Colonic mucosa (tissue), 4 donors: ENCODE measurements around the gene TMEM260. TPM values are rescaled to one million over a fixed set of nuclear protein-coding genes. Genes with fewer than 3 reads are reported as not detected.
"Not testable (repeated sequence)": the region's sequence is repeated elsewhere in the genome, so short reads cannot be mapped to it uniquely, and the experiment has no call there.

Experiments used
- DNase-seq: peaks from one replicate; pipeline ENCODE4 v3.0.0-alpha.2; 2020
- H3K27ac ChIP-seq: fragments of 200-600 bp; one replicate; pipeline ENCODE4 v1.8.0; 2021
- H3K27me3 ChIP-seq: fragments of 200-600 bp; one replicate; pipeline ENCODE4 v1.8.0; 2021
- H3K36me3 ChIP-seq: fragments of 200-600 bp; one replicate; pipeline ENCODE4 v1.8.0; 2021
- H3K4me1 ChIP-seq: fragments of 200-600 bp; one replicate; pipeline ENCODE4 v1.8.0; 2021; ENCODE audit warnings: mild to moderate bottlenecking
- H3K4me3 ChIP-seq: fragments of 200-600 bp; one replicate; pipeline ENCODE4 v1.8.0; 2021
- H3K9ac ChIP-seq, 2 donors: one replicate each; pipeline ENCODE4 v1.7.0; 2013; ENCODE audit warnings: control low read depth in 2 of 2, low read depth in 2 of 2, low read length in 2 of 2
- H3K9me3 ChIP-seq: fragments of 200-600 bp; one replicate; pipeline ENCODE4 v1.8.0; 2021
- intact Hi-C: fragments of 100-400 bp; cut with DNase I; formaldehyde crosslinking; loops from one replicate; pipeline ENCODE4 v1.14.1; 2022
- total RNA-seq, 2 donors: library from RNA; stranded (reverse); fragmentation: NEBNext Ultra II Directional in 1 of 2; extraction: Animal tissue kit (Norgen Biotek cat#: 25700) in 1 of 2; gene quantifications; one replicate each; pipeline ENCODE4 v1.2.1, GENCODE V29; 2021
- TF ChIP-seq, protein P1 (sequence below): fragments of 200-600 bp; IDR thresholded peaks from one replicate; pipeline ENCODE4 v1.8.0; 2022; ENCODE audit warnings: antibody characterized with exemption, mild to moderate bottlenecking
- donor health status: healthy.
- donor health status: DM: no; HTN: no; CAD: no.
- donor health status: DM: no; HTN: no; CAD: no.

Gene TMEM260
- total RNA-seq, 2 donors from 2014 or later = 21.1 to 21.5 TPM

DNA sequence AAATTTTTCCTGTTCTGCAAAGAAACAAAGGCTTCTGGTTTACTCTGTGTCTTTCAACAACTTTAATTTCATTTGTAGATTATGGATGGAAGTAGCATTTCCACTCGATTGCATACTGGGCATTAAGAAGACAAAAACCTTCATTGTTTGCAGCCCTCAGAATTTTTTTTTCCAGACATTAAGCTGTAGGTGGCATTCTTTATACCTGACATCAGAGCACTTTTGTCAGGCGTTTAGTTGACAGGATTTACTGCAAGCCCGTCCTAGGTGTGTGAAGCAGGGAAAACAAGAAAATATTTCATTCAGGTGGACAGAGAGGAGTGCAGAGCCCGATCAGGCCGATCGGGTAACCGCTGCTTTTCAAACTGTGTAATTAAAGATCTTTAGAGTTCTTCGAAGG, 107.5 kb downstream of the TMEM260 start:
- TF ChIP-seq, protein P1, sequence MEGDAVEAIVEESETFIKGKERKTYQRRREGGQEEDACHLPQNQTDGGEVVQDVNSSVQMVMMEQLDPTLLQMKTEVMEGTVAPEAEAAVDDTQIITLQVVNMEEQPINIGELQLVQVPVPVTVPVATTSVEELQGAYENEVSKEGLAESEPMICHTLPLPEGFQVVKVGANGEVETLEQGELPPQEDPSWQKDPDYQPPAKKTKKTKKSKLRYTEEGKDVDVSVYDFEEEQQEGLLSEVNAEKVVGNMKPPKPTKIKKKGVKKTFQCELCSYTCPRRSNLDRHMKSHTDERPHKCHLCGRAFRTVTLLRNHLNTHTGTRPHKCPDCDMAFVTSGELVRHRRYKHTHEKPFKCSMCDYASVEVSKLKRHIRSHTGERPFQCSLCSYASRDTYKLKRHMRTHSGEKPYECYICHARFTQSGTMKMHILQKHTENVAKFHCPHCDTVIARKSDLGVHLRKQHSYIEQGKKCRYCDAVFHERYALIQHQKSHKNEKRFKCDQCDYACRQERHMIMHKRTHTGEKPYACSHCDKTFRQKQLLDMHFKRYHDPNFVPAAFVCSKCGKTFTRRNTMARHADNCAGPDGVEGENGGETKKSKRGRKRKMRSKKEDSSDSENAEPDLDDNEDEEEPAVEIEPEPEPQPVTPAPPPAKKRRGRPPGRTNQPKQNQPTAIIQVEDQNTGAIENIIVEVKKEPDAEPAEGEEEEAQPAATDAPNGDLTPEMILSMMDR = no peak
- Histone ChIP-seq H3K9me3 (no peaks in the 10 kb centered on the region), H3K9ac (no peak overlapping the region), H3K36me3 (no peaks in the 10 kb centered on the region), H3K4me1 (no peaks in the 10 kb centered on the region), H3K27ac (no peak overlapping the region), H3K4me3 (no peak overlapping the region), H3K27me3 (no peaks in the 10 kb centered on the region)
- no peak for DNase-seq
- intact Hi-C loops = no loop called here

DNA sequence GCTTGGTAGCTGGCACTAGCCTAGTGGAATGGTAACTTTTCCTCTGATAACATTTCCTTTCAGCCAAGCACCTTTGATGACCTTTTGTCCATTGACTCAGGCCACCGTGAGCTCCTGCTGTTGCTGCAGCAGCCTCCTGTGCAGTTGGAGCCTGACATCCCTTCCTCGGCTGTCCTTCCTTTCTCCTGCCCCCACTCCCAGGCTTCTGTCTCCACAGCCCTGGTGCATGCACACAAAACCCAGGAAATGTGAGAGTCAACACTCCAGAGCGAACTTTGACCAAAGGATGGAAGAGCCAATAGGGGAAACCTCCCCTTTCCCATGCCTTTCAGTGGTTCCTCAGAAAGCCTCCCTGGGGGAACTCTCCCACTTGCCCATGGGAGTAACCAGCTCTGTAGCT, 115.0 kb downstream of the TMEM260 start:
- DNase-seq = no peak
- TF ChIP-seq, protein P1 = no peak
- intact Hi-C loops = no loop called here
- no peaks in the 10 kb centered on the region for H3K9me3 ChIP-seq
- H3K4me1 ChIP-seq = no peaks in the 10 kb centered on the region
- H3K9ac ChIP-seq = no peak overlapping the region
- no peak overlapping the region for H3K27ac ChIP-seq
- no peaks in the 10 kb centered on the region for H3K27me3 ChIP-seq
- H3K36me3 ChIP-seq = no peaks in the 10 kb centered on the region
- H3K4me3 ChIP-seq = no peak overlapping the region

DNA sequence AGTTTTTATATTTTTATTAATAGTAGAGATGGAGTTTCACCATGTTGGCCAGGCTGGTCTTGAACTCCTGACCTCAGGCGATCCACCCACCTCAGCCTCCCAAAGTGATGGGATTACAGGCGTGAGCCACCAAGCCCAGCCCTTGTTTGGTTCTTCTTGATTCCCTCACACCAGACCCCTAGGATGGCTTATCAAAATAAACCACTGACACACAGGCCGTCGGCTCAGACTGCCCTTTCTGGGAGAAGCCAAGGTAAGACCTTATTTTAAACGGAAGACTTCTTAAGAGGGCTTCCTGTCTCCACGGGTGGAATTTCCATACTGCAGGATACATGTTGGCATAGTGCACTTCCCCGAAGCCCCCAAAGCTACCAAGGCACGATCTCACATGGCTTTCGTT, 115.6 kb downstream of the TMEM260 start:
- H3K9me3 ChIP-seq, H3K27ac ChIP-seq, H3K36me3 ChIP-seq, H3K27me3 ChIP-seq, H3K9ac ChIP-seq, H3K4me1 ChIP-seq, intact Hi-C loops, DNase-seq, H3K4me3 ChIP-seq: not testable (repeated sequence)

Other genes with a start within 250 kb of the TMEM260 start
- not detected for gene OTX2, start 230.7 kb downstream of the TMEM260 start, total RNA-seq